GM19397 (cell line): ENCODE results near the gene B4GALNT3.

Source experiments
- ATAC-seq: cut with Tn5 transposase; IDR thresholded peaks from one replicate; pipeline ENCODE4 v1.9.1; 2021; ENCODE audit warnings: mild to moderate bottlenecking, moderate library complexity; ENCODE audit not compliant: unreplicated experiment

The B4GALNT3 gene

GRCh38 chr12:537772-538171 is 78.0 kb downstream of the B4GALNT3 start:
- ATAC-seq, result no peak

DNA sequence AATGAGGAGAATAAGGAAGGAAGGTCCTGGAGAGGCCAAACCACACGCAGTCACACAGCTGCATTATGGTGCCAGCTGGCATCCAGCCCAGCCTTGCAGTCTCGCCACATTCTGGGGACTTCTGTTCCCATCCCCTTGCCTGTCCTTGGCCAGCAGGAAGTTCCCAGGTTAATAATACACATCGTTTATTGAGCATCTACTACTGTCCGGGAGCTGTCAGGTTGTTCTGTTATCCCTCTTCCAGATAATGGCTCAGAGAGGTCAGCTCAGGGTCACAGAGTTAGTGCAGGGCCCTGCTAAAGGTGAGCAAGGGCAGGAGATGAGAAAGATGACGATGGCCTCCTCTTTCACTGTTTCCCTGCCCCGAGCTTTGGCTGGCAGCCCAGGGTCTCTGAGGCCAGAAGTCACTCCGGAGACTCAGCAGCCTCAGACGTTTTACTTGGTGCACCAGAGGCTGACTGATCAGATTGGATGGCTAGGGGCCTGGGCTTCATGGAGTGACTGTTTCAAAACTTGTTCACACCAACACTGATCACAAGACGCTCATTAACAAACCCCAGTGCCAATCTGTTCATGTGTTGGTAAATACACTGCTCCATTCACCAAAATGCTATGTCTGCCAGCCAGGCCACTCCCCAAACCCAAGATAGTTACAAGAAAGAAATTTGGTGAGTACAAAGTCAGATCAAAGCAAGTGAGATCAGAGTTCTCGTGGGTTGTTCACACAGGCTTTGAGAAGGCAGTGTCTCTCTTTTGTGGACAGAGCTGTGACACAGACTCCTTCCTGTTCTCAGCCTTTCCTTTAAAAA is 79.2 kb downstream of the B4GALNT3 start:
- ATAC-seq, result no peak

- ATAC-seq, result no peak
Observed at GRCh38 chr12:539540-540310, 80.0 kb downstream of the B4GALNT3 start.

GRCh38 chr12:541676-542324 is 82.1 kb downstream of the B4GALNT3 start:
- no peak for ATAC-seq

GRCh38 chr12:542395-543113 is 82.8 kb downstream of the B4GALNT3 start:
- no peak for ATAC-seq

DNA sequence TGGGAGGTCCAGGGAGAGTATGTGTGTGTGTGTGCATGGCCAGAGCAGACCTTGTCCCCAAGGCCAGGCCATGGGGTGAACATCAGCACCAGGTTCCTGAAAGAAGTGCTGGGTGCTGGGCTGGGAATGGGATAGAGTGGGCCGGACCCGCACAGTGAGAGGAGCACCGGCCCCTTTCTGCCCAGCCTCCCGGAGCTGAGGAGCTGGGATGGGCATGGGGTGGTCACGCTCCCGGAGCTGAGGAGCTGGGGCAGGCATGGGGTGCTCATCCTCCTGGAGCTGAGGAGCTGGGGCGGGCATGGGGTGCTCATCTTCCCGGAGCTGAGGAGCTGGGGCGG is 83.3 kb downstream of the B4GALNT3 start:
- ATAC-seq, result no peak

- ATAC-seq, result no peak
Observed at GRCh38 chr12:544142-544541, 84.4 kb downstream of the B4GALNT3 start.

DNA sequence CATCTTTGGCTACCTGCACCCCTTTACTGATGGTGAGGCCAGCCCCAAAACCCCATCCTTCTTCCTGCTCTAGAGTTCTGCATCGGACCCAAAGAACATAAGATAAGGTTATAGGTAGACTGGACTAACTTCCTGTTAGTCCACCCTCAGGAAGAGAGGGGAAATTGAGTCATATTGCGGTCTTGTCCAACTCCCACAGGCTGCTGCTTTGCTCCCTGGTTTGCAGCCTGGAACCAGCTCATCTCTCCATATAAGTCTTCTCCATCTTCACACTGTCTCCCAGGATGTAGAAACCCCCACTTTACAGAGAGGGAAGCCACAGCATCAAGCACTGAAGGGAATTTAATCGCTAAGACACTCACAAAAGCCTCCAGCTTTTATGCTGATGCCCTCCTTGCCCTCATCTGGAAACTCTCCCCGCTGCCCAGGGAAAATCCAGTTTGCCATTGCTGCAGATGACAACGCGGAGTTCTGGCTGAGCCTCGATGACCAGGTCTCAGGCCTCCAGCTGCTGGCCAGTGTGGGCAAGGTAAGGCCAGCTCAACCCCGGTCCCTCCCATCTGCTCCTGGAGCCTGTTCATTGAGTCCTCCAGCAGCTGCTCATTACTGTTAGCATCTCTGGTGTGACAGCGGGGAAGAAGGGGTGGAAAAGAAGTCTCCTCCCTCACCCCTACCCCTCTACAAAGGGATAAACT is 85.3 kb downstream of the B4GALNT3 start:
- no peak for ATAC-seq

DNA sequence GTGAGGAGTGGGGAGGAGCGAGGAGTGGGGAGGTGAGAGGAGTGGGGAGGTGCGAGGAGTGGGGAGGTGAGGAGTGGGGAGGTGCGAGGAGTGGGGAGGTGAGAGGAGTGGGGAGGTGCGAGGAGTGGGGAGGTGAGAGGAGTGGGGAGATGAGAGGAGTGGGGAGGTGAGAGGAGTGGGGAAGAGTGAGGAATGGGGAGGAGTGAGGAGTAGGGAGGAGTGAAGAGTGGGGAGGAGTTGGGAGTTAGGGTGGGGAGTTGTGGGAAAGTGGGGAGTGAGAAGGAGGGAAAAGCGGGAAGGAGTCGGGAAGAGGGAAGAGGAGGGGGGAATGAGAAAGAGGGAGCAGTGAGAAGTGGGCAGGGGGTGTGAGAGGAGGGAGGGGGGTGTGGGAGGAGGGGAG is 86.1 kb downstream of the B4GALNT3 start:
- ATAC-seq, result no peak

DNA sequence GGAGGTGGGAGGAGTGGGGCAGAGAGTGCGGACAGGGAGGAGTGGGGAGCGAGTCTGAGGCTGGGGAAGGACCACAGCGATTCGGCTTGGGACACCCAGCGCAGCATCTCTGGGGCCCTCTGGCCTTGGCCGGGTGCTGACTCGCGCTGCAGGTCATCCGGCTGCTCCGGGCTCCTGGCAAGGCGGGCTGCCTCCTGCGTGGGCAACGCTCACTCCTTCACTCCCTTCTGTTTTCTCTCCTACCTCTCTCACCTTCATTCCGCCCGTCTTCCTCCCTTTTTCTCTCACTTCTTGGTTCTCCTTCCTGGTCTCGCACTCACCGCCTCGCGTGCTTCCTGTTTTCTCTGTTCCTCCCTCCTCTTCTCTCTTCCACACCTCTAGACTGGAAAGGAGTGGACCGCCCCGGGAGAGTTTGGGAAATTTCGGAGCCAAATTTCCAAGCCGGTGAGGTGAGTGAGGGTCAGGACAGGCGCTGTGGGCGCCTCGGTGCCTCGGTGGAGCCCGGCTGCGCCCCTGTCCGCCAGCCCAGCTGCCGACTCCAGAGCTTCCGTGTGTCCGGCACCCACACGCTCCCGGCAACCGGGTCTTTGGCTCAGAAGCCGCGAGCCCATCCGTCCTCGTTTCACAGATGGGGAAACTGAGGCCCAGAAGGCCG is 86.7 kb downstream of the B4GALNT3 start:
- no peak for ATAC-seq

DNA sequence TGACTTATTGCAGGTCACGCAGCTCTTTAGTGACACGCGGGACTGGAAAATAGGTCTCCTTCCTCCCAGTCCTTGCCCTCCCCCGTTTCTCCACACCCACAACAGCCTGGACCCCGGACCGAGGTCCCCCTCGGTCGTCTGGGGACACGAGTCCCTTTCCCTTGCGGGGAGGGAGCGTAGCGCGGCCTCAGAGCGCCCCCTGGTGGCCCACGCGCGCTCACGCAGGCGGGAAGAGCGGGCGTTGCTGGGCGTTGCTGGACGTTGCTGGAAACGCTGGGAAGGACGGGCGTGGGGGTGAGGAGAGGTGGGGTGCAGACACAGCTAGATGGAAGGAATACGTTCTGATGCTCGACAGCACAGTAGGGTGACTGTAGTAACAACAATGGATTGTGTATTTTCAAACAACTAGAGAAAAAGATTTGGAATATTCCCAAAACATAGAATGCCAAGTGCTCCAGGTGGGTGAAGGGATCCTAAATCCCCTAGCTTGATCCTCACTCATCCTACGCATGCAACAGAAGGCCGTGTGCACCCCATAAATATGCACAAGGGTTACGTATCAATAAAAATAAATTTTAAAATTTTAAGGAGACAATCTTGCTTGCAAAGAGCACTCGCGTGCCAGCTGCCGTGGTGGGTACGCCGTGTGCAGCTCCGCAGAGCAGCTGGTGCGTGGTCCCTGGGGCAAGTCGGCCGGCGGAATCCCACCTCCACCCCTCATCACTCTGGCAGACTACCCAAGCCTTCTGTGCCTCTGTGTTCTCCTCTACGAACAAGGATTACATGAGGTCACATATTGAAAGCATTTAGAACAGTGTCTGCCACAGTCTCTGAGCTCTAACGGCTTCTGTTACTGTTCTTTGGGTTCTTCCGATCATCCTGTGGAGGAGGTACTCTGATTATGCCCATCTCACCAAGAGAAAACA is 87.4 kb downstream of the B4GALNT3 start:
- no peak for ATAC-seq

DNA sequence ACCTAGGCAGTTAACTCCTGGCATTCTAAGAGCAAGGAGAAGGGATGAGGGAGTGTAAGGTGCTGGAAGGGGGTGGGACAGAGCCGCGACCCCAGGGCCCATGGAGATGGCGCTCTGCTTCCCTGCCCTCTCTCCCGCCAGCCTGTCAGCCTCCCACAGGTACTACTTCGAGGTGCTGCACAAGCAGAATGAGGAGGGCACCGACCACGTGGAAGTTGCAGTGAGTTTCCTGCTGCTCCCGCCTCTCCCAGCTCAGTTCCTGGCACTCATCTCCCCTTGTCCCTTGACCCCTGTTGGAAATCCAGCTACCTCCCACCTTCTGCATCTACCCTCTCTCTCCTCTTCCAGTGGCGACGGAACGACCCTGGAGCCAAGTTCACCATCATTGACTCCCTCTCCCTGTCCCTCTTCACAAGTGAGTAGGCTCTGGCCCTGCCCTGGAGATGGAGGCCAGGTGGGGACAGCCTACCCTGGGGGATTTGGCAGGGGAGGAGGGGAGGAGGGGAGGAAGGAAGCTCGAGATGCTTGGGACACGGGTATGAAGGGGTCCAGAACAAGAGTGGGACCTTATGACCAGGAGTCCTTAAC is 88.2 kb downstream of the B4GALNT3 start:
- ATAC-seq, result no peak

DNA sequence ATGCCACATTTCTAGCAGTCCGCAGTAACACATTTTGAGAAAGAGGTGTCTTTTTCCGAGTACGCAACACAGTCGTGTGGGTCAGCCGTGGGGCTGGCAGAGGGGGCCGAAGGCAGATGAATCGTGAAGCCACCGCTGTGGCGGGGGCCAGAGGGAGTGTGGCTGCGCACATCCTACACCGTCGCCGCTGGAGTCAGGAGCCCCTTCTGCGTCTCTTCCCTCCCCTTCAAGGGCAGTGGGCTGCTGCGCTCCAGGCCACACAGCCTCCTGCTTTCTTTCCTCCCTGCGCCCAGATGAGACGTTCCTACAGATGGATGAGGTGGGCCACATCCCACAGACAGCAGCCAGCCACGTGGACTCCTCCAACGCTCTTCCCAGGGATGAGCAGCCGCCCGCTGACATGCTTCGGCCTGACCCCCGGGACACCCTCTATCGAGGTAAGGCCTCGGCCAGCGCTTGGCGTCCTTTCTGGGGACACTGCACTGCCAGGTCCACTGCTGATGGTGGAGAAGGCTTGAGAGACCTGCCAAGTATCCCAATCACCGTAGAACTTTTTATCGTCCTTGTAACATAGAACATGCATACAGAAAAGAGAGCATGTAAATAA is 89.8 kb downstream of the B4GALNT3 start:
- no peak for ATAC-seq

GRCh38 chr12:550473-551260 is 90.9 kb downstream of the B4GALNT3 start:
- no peak for ATAC-seq

- ATAC-seq, result no peak
Observed at GRCh38 chr12:552466-552865, 92.7 kb downstream of the B4GALNT3 start.

DNA sequence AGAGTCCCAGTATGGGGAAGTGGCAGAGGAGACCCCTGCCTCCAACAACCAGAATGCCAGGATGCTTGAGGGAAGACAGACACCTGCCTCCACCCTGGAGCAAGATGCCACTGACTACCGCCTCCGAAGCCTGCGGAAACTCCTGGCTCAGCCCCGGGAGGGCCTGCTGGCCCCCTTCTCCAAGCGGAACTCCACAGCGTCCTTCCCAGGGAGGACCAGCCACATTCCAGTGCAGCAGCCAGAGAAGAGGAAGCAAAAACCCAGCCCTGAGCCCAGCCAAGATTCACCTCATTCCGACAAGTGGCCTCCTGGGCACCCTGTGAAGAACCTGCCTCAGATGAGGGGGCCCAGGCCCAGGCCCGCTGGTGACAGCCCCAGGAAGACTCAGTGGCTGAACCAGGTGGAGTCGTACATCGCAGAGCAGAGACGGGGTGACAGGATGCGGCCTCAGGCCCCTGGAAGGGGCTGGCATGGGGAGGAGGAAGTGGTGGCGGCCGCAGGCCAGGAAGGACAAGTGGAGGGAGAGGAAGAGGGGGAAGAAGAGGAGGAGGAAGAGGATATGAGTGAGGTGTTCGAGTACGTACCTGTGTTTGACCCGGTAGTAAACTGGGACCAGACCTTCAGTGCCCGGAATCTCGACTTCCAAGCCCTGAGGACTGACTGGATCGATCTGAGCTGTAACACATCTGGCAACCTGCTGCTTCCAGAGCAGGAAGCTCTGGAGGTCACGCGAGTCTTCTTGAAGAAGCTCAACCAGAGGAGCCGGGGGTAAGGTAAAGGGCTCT is 93.7 kb downstream of the B4GALNT3 start:
- no peak for ATAC-seq

DNA sequence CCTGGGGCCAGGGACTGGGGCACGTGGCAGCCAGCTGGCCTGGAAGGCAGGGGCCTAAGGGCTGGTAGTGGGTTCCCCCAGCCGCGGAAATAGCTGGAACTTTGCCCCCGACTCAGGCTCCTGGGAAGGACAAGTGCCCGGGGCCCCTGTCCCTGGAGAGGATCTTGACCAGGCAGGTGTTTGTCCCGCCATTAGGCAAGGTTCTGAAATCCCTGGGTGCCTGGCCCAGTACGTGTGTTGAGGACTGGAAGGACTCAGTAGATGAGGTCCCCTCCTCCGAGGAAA is 94.2 kb downstream of the B4GALNT3 start:
- ATAC-seq, result no peak
